NOMO-1 treated with dmso at 0.1 percent for 144 hours (cell line): ENCODE data around the gene RPS6KA4.
"Not testable (repeated sequence)": the region's sequence is repeated elsewhere in the genome, so short reads cannot be mapped to it uniquely, and the experiment has no call there.

Experiments
- DNase-seq: peaks from one replicate; lab custom pipeline; 2025; ENCODE audit not compliant: unreplicated experiment; lab: John Stamatoyannopoulos, UW

The RPS6KA4 gene

DNA sequence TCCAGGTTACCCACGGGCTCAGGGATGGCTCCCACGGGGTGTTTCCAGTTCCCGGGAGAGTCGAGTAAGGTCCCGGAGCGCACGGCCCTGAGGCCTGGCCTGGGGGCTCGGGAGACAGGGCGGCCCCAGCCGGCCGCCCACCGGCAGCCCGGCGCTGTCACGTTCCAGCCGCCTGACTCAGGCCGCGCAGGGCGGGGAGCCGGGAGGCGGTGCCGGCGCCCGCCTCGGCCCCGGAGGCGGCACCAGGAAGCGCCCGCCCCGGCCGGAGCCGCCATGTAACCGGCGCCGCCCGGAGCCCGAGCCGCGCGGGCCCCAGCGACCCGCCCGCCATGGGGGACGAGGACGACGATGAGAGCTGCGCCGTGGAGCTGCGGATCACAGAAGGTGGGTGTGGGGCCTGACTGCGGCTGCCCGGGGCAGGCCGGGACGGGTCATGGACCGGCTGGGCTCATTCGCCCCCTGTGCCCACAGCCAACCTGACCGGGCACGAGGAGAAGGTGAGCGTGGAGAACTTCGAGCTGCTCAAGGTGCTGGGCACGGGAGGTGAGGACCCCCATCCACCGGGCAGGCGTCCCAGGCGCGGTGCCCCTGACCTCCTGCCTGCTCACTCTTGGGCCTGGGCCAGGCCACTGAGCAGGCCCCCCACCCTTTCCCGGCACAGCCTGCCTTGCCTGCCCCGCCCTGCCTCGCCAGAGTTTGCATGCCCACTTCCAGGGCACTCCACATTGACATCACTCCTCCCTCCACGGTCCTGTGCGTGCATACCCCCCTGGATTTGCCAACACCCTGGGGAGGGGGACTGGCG, at the start of gene RPS6KA4:
Gene RPS6KA4 (plus strand): TSS at position 256 of the 805 bp plus-strand sequence. CDS start 74 bp downstream, at position 330.
- DNase-seq, result no peak

DNA sequence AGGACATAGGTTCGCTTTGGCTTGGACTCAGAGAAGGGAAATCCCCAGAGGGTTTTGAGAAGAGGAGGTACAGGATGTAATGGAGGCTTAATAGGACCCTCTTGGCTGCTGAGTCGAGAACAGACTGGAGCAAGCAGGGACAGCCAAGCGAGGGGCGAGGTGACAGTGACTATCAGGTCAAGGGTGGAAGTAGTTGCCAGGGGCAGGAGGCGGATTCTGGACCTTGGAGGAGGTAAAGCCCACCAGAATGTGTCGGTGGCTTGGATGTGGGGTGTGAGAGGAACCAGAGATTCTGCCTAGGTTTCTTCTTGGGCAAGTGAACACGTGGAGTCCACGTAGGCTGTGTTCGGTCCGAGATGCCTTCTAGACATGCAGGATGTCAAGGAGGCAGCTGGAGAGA, 46.0 kb upstream of the RPS6KA4 start:
- no peak for DNase-seq

DNA sequence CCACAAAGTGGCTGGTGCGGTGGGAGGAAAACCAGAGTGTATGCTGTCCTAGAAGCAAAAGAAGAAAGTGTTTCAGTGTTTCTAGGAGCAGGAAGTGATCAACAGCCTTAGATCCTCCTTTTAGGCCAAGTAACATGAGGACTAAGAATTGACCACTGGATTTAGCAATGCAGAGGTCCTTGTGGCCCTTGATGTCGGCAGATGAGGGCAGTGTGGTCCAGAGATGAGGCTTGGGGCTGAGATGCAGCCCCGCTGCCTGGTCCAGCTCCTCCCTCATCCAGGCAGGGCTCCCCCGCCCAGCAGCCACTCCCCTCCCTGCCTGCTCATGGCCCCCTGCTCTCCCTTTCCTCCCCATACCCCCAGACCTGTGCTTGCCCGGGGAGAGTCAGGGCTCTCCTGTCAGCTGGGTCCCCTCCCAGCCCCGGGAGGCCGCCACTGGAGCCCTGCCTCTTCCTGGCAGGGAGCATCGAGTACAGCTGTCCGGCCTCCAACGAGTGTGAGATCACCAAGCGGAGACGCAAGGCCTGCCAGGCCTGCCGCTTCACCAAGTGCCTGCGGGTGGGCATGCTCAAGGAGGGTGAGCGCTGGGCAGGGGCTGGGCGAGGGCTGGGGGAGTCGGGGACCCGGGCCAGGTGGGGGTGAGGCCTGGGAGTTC, 45.3 kb upstream of the RPS6KA4 start:
- DNase-seq, result no peak

DNA sequence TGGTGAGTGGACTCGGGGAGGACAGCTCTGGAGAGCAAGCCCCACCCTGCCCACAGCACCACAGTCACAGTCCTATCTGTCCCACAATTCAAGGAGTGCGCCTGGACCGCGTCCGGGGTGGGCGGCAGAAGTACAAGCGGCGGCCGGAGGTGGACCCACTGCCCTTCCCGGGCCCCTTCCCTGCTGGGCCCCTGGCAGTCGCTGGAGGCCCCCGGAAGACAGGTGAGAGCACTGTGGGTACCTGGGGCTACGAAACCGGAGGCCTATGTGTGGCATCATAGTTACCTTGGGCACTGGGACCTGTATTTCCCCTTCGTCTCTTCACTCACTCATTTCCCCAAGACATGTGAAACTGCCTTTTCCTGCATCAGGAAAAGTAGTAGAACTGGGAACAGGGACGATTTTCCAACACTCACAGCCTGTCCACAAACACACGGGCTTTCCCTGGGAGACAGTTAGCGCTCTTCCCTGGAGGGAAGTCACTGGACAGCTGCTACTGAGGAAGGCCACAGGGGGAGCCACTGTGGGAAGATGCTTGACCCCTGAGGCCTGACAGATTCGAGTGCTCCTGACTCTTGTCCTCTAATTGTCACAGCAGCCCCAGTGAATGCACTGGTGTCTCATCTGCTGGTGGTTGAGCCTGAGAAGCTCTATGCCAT, 44.7 kb upstream of the RPS6KA4 start:
- DNase-seq, result no peak

DNA sequence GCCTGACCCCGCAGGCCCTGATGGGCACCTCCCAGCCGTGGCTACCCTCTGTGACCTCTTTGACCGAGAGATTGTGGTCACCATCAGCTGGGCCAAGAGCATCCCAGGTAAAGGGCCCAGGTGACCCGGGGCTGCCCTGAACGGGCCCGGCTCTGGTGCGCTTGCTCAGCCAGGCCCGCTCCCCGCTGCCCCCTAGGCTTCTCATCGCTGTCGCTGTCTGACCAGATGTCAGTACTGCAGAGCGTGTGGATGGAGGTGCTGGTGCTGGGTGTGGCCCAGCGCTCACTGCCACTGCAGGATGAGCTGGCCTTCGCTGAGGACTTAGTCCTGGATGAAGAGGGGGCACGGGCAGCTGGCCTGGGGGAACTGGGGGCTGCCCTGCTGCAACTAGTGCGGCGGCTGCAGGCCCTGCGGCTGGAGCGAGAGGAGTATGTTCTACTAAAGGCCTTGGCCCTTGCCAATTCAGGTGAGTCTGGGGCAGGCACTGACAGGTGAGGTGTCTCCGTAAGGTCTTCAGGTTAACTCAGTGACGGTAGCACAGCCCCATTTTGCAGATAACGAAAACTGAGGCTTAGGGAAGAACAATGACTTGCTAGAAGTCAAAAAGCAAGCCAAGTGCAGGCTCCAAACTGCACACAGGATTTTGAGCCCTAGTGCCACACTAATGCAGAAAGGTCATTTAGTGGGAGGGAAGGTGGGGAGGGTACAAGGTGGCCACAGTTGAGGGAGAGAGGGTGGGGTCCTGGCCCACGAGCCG, 44.0 kb upstream of the RPS6KA4 start:
- no peak for DNase-seq

DNA sequence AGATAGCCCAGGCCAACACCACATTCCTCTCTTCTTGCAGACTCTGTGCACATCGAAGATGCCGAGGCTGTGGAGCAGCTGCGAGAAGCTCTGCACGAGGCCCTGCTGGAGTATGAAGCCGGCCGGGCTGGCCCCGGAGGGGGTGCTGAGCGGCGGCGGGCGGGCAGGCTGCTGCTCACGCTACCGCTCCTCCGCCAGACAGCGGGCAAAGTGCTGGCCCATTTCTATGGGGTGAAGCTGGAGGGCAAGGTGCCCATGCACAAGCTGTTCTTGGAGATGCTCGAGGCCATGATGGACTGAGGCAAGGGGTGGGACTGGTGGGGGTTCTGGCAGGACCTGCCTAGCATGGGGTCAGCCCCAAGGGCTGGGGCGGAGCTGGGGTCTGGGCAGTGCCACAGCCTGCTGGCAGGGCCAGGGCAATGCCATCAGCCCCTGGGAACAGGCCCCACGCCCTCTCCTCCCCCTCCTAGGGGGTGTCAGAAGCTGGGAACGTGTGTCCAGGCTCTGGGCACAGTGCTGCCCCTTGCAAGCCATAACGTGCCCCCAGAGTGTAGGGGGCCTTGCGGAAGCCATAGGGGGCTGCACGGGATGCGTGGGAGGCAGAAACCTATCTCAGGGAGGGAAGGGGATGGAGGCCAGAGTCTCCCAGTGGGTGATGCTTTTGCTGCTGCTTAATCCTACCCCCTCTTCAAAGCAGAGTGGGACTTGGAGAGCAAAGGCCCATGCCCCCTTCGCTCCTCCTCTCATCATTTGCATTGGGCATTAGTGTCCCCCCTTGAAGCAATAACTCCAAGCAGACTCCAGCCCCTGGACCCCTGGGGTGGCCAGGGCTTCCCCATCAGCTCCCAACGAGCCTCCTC, 43.1 kb upstream of the RPS6KA4 start:
- DNase-seq, result not testable (repeated sequence)

DNA sequence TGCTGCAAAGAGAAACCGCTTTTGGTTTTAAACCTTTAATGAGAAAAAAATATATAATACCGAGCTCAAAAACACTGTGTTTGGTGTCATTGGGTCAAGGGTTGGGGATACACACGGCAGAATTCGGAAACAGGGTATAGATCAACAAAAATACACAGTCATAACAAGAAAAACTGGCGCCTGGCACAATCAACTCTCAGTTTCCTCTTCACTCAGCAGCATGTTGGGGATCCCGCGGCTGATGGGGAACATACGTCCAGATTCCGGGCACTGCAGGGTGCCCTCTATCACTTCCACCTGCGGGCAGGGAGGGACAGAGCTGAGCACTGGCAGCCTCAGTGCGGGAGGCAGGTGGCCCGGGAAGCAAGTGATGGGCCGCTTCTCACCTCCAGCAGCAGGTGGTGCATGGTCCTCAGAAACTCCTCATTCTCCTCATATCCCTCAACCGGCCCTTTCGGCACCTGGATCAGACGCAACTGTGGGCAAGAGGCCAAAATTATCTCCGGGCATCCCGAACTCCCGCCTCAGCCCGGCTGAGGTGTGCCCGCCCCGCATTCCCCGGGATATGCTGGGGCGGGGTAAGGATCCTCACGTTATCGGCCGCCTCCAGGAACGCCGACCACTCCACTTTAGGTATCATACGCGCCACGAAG, 42.2 kb upstream of the RPS6KA4 start:
- DNase-seq, result no peak

DNA sequence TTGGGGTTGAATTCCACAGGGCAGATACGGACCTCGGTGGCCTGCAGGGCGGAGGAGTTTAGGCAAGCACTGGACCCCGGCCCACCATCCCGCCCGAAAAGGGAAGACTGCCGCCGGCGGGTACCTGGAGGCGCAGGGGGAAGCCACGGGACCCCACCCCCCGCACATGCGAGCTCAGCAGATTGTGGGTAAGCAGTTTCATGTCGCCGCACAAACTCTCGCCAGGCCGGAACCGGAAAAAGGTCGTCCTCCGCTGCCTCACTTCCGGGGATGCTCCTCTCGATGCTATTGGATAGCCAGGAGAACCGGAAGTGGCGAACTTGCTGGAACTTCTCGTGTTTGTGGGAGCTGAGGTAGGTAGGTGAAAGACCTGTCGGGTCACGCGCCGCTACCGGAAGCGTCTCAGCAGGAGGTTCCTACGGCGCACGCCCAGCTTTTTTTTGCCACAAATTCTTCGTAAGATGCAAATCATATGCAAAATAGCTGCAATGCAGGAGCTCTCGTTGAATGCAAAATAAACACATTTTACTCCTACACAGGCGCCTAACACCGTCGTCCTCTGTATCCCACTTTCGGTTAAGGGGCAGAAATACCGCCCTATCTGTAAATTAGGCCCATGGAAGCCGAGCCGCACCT, 41.5 kb upstream of the RPS6KA4 start, which contains the start of gene TRMT112:
Gene TRMT112 (minus strand): TSS at position 235 of the 636 bp plus-strand sequence. CDS start 33 bp downstream, at position 202.
- peak; percentile 95 for DNase-seq

DNA sequence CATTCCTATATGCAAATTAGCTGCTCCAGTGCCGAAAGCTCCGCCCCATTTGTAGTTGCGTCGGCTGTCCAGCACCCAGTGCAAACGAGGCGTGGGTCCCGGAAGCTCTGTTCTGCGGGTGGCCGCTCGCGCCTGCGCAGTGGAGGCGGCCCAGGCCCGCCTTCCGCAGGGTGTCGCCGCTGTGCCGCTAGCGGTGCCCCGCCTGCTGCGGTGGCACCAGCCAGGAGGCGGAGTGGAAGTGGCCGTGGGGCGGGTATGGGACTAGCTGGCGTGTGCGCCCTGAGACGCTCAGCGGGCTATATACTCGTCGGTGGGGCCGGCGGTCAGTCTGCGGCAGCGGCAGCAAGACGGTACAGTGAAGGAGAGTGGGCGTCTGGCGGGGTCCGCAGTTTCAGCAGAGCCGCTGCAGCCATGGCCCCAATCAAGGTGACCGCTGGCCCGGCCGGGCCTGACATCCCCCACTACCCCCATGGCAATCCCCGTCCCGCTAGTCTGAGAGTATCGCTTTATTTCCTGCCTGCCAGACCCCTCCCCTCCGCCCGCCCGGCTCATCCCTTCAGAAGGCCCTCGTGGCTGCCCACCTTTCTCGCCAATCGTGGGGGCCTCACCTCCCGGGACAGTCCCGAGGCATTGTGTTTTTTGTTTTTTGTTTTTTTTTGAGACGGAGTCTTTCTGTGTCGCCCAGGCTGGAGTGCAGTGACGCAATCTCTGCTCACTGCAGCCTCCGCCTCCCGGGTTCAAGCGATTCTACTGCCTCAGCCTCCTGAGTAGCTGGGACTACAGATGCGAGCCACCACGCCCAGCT, 40.8 kb upstream of the RPS6KA4 start, which contains the start of gene PRDX5:
Gene PRDX5 (plus strand): TSS at position 161 of the 805 bp plus-strand sequence. CDS start 95 bp downstream, at position 256.
- DNase-seq, result peak; percentile 97

DNA sequence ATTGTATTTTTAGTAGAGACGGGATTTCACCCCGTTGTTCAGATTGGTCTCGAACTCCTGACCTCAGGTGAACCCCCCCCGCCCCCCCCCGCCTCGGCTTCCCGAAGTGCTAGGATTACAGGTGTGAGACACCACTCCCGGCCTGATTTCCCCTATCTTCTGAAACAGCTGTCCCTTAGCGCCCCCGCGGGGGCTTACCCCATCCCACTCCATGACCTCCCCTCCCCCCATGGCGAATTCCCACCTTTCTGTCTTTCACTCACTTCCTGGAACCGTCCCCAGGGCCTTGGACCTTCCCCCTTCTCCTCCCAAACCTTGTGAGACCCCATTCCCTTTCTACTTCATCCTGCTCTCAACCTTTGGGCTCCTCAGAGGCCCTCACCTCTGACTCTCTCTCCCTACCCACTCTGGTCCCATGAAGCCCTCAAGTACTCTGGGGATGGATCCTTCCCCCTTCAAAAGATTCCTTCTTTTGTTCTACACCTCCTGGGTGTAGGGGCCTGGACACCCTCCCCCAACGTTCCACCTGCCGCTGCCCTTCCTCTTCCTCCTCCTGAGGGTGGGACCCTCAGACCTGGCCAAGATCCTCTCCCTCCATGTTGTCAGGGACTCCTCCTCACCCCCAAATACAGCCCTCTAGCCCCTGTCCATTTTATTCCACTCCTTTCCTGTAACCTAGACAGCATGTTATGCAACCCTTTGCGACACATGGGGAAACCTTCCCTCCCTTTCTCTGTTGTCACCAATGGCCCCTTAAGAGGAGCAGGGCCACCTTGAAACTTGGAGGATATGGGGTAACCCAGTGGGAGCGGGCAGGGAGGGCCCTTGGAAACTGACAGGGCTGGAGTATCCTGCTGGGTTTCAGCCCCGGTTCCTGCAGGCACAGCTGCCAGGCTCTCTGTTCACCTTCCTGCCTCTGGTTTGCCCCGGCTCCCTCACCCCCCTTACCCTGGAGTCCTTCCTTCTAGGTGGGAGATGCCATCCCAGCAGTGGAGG, 39.9 kb upstream of the RPS6KA4 start:
- DNase-seq, result no peak

DNA sequence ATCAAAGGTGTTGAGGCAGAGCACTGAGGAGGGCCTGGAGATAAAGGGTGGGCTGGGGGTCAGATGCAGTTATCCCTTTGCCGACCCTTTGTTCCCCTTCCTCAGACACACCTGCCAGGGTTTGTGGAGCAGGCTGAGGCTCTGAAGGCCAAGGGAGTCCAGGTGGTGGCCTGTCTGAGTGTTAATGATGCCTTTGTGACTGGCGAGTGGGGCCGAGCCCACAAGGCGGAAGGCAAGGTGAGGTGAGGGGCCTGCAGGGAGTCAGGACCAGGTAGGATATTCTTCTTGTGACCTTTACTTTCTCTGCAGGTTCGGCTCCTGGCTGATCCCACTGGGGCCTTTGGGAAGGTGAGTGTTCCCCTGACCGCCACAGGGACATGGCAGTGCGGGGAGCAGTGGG, 38.4 kb upstream of the RPS6KA4 start:
- DNase-seq, result no peak

DNA sequence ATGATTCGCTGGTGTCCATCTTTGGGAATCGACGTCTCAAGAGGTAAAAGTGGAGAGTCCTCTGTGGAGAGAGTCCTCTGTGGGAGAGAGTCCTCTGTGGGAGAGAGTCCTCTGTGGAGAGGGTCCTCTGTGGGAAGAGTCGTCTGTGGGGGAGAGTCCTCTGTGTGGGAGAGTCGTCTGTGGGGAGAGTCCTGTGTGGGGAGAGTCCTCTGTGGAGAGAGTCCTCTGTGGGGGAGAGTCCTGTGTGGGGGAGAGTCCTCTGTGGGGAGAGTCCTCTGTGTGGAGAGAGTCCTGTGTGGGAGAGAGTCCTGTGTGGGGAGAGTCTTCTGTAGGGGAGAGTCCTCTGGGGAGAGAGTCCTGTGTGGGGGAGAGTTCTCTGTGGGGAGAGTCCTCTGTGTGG, 37.9 kb upstream of the RPS6KA4 start:
- no peak for DNase-seq

DNA sequence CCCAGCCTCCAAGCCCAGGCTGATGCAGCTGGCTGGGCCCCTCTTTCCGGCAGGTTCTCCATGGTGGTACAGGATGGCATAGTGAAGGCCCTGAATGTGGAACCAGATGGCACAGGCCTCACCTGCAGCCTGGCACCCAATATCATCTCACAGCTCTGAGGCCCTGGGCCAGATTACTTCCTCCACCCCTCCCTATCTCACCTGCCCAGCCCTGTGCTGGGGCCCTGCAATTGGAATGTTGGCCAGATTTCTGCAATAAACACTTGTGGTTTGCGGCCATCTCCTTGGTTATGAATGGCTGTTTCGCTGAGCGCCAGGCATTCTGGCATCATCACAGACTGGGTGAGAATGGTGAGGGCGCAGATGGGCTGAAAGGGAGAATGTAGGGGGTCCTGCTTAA, 37.4 kb upstream of the RPS6KA4 start:
- DNase-seq, result no peak

DNA sequence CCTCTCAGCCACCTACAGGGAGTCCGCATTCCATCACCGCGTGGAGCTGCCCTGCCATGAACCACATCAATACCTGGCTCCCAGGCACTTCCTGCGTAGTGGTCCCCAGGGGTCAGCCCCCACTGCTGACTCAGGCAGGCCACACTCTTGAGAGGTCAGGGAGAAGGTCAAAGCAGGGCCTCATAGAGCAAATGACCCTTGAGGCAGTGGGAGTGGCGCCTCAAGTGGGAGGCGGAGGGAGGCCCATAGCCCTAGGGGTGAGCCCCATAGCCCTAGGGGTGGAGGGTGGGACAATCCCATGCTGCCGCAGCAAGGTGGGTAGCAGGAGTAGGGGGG, 36.1 kb upstream of the RPS6KA4 start:
- no peak for DNase-seq

DNA sequence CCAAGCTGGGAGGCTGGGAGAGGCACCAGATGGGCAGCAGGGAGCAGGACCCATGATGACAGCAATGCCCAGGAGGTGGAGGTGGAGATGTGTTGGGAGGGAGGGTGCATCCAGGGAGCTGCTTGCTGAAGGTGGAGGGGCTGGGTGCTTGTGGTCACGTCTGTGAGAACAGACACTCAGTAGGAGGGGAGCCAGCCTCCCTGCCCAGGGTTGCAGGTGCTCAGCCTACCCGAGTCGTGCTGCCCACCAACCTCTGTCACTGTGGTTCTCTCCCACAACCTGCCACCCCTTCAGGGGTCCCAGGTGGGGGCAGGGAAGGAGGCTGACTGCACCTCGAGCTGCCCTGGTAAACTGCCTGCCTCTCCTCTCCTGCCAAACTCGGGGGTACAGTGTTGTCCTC, 35.6 kb upstream of the RPS6KA4 start:
- no peak for DNase-seq

DNA sequence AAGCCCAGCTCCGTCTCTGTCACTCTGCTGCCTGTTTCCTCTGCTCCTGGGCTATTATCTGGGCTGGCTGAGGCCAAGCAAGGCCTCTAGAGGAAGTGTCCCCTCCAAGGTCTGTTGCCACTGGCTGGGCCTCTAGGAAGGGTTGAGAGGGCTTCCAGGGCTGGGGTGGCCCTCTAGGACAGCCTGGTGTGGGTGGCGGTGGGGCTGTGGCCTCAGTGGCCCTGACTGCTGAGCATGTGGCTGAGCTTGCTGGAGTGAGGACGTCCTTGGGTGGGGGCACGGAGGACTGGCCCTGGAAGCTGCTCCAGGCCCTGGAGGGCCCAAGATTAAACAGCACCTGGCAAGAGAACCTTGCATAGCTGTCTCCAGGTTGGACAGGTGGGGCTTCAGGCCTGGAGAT, 35.0 kb upstream of the RPS6KA4 start:
- not testable (repeated sequence) for DNase-seq
